Measurements from ENCODE around the gene MACROD2.

MACROD2 gene

GRCh38 chr20:15446373-15446772, 1451.1 kb downstream of the MACROD2 start:
- TF ChIP-seq FOXP2 (optimal IDR thresholded peaks at IDR 0.05; ENCODE audit: borderline replicate concordance, extremely low read depth, extremely low read length, insufficient read depth) (no peak), TAF1 (IDR thresholded peaks at IDR 0.05; ENCODE audit: borderline replicate concordance, insufficient read depth, low read length) (no peak)

DNA sequence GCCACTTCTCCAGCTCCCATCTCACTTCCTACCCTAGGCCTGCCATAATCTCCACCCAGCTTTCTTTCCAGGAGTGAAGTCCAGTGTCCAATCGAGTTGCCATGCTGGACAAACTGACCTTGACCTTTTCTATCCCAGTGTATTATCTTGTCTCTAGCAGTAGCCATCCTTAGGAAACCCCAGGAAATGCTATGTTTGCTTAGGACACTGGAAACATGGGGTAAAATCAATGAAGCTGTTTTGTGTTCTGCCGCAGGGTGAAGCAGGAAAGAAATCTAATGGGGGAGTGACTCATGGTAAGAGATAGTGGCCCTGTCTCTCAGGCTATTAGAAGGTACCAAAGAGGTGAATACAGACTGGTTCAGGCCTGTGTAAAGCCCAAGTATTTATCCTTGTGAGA, 1452.2 kb downstream of the MACROD2 start:
- no peak for TF ChIP-seq FOXP2 (optimal IDR thresholded peaks at IDR 0.05; ENCODE audit: borderline replicate concordance, extremely low read depth, extremely low read length, insufficient read depth)
- TF ChIP-seq POLR2AphosphoS5 (IDR thresholded peaks at IDR 0.05; ENCODE audit: low read depth, low read length): no peak
- TF ChIP-seq REST (IDR thresholded peaks at IDR 0.05; ENCODE audit: insufficient read depth in 1 of 2, low read depth in 2 of 2, low read length in 2 of 2): no peak
- TF ChIP-seq TAF1 (IDR thresholded peaks at IDR 0.05; ENCODE audit: borderline replicate concordance, insufficient read depth, low read length): no peak
- no peak for TF ChIP-seq SIN3A (IDR thresholded peaks at IDR 0.05; ENCODE audit: borderline replicate concordance, insufficient read depth, low read length)

DNA sequence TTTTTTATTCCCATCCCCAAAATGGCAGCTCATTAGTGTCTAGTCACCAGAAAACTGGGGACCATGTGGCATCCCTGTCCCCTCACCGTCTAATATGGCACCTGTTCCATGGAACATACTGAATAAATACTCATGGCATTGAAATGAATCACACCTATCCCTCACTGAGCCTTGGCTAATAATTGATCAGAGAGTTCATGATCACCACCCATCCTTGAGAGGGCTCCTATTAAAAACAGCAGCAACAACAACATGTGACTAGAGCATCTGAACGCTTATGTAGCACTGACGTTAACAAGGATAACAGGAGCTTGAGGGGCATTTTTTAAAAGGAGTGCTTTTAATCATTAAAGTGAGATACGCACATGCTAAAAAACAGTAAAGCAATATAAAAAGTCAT, 1453.7 kb downstream of the MACROD2 start:
- TF ChIP-seq FOXP2 (optimal IDR thresholded peaks at IDR 0.05; ENCODE audit: borderline replicate concordance, extremely low read depth, extremely low read length, insufficient read depth): no peak
- no peak for TF ChIP-seq TAF1 (IDR thresholded peaks at IDR 0.05; ENCODE audit: borderline replicate concordance, insufficient read depth, low read length)
- no peak for TF ChIP-seq POLR2AphosphoS5 (IDR thresholded peaks at IDR 0.05; ENCODE audit: low read depth, low read length)
- TF ChIP-seq SIN3A (IDR thresholded peaks at IDR 0.05; ENCODE audit: borderline replicate concordance, insufficient read depth, low read length): no peak
- no peak for TF ChIP-seq REST (IDR thresholded peaks at IDR 0.05; ENCODE audit: insufficient read depth in 1 of 2, low read depth in 2 of 2, low read length in 2 of 2)

- TF ChIP-seq REST (IDR thresholded peaks at IDR 0.05; ENCODE audit: insufficient read depth in 1 of 2, low read depth in 2 of 2, low read length in 2 of 2) (no peak), SIN3A (IDR thresholded peaks at IDR 0.05; ENCODE audit: borderline replicate concordance, insufficient read depth, low read length) (no peak), POLR2AphosphoS5 (IDR thresholded peaks at IDR 0.05; ENCODE audit: low read depth, low read length) (no peak)
Measured at GRCh38 chr20:15451241-15451640, 1455.9 kb downstream of the MACROD2 start.

GRCh38 chr20:15455279-15455678, 1460.0 kb downstream of the MACROD2 start:
- TF ChIP-seq SIN3A (IDR thresholded peaks at IDR 0.05; ENCODE audit: borderline replicate concordance, insufficient read depth, low read length) (no peak), TAF1 (IDR thresholded peaks at IDR 0.05; ENCODE audit: borderline replicate concordance, insufficient read depth, low read length) (no peak), FOXP2 (optimal IDR thresholded peaks at IDR 0.05; ENCODE audit: borderline replicate concordance, extremely low read depth, extremely low read length, insufficient read depth) (no peak), POLR2AphosphoS5 (IDR thresholded peaks at IDR 0.05; ENCODE audit: low read depth, low read length) (no peak), REST (IDR thresholded peaks at IDR 0.05; ENCODE audit: insufficient read depth in 1 of 2, low read depth in 2 of 2, low read length in 2 of 2) (no peak)
